B cell (primary cell): ENCODE data around the gene PODXL. TPM values are rescaled to one million over a fixed set of nuclear protein-coding genes. Genes with fewer than 3 reads are reported as not detected.

Experiments used
- ATAC-seq: fragments of 200-7000 bp; cut with Tn5 transposase; one replicate; pipeline ENCODE4 v1.10.0; 2021; ENCODE audit warnings: low read depth, mild to moderate bottlenecking, moderate number of reproducible peaks, moderate library complexity
- CTCF ChIA-PET: fragments of 350-600 bp; sonication (Branson Sonifier 250); formaldehyde crosslinking; loops from one replicate; lab custom pipeline; 2021; ENCODE audit warnings: antibody characterized with exemption, inconsistent platforms; lab: Charles Lee
- POLR2A ChIA-PET: fragments of 350-600 bp; sonication (Branson Sonifier 250); formaldehyde crosslinking; loops from one replicate; lab custom pipeline; 2021; ENCODE audit warnings: antibody characterized with exemption; lab: Charles Lee
- DNase-seq: peaks from one replicate; pipeline ENCODE4 v3.0.0; 2013
- H2AFZ ChIP-seq: 2 replicates; pipeline ENCODE4 v1.6.1; 2012; ENCODE audit warnings: mild to moderate bottlenecking, low read depth, low read length; ENCODE audit not compliant: insufficient read depth, poor library complexity, severe bottlenecking
- H3K27ac ChIP-seq, 2 donors: 1 replicate in 1 of 2; 2 replicates in 1 of 2; pipeline ENCODE4 v1.5.1; 2012 to 2013; ENCODE audit warnings: low read length in 2 of 2, mild to moderate bottlenecking in 2 of 2, moderate library complexity in 1 of 2
- H3K27me3 ChIP-seq, 4 experiments: fragments of 200-600 bp in 1 of 4; sonication (generic) in 1 of 4; replicated peaks in 1 of 4; 1 replicate in 2 of 4; 2 replicates in 2 of 4; pipeline versions ENCODE4 v1.6.1 to v1.7.0; 2013 to 2016; ENCODE audit warnings: low read length in 3 of 4, mild to moderate bottlenecking in 2 of 4, mixed read lengths in 1 of 4, moderate library complexity in 1 of 4; ENCODE audit not compliant: insufficient read depth in 4 of 4, control insufficient read depth in 3 of 4; ENCODE audit errors: control extremely low read depth in 1 of 4
- H3K36me3 ChIP-seq, 2 experiments: replicated peaks in 1 of 2; 1 replicate in 1 of 2; 2 replicates in 1 of 2; pipeline versions ENCODE4 v1.6.1 to v1.7.1; 2013; ENCODE audit warnings: low read length in 1 of 2; ENCODE audit not compliant: insufficient read depth in 2 of 2, control insufficient read depth in 1 of 2; ENCODE audit errors: control extremely low read depth in 1 of 2, extremely low read depth in 1 of 2
- H3K4me1 ChIP-seq, 2 donors: fragments of 200-600 bp in 1 of 2; sonication (generic) in 1 of 2; 1 replicate in 1 of 2; 2 replicates in 1 of 2; pipeline versions ENCODE4 v1.5.1 to v1.6.1; 2013 to 2017; ENCODE audit warnings: low read length in 2 of 2; ENCODE audit not compliant: control insufficient read depth in 2 of 2, insufficient read depth in 2 of 2
- H3K4me2 ChIP-seq: replicated peaks from 2 replicates; pipeline ENCODE3; 2012; ENCODE audit warnings: mild to moderate bottlenecking, low read depth, low read length; ENCODE audit not compliant: poor library complexity, severe bottlenecking
- H3K4me3 ChIP-seq, 5 experiments: fragments of 200-600 bp in 1 of 5; sonication (generic) in 1 of 5; 1 replicate in 3 of 5; 2 replicates in 2 of 5; pipeline versions ENCODE4 v1.5.1 to v1.7.0; 2011 to 2016; ENCODE audit warnings: low read length in 4 of 5, mild to moderate bottlenecking in 4 of 5, low read depth in 2 of 5, control low read depth in 1 of 5, moderate library complexity in 1 of 5; ENCODE audit not compliant: insufficient read depth in 1 of 5; ENCODE audit errors: control extremely low read depth in 1 of 5, extremely low read depth in 1 of 5
- H3K79me2 ChIP-seq: fragments of 200-600 bp; sonication (generic); one replicate; pipeline ENCODE4 v1.6.0; 2016; ENCODE audit warnings: low read length; ENCODE audit not compliant: control insufficient read depth, insufficient read depth
- H3K9ac ChIP-seq: fragments of 200-600 bp; sonication (generic); 2 replicates; pipeline ENCODE4 v1.6.1; 2017; ENCODE audit warnings: mild to moderate bottlenecking, low read length, moderate library complexity
- H3K9me3 ChIP-seq, 3 donors: one replicate each; pipeline versions ENCODE4 v1.6.1 to v1.7.1; 2013; ENCODE audit warnings: low read length in 2 of 3; ENCODE audit not compliant: control insufficient read depth in 2 of 3, insufficient read depth in 1 of 3; ENCODE audit errors: control extremely low read depth in 1 of 3
- H4K20me1 ChIP-seq: 2 replicates; pipeline ENCODE4 v1.6.0; 2012; ENCODE audit warnings: mild to moderate bottlenecking, low read length; ENCODE audit not compliant: insufficient read depth, control insufficient read depth, poor library complexity, severe bottlenecking
- H3K27ac Mint-ChIP-seq: one replicate; pipeline ENCODE4 v1.8.0; 2021; ENCODE audit warnings: mixed read lengths
- H3K27me3 Mint-ChIP-seq: one replicate; pipeline ENCODE4 v1.8.0; 2021; ENCODE audit warnings: mixed read lengths
- H3K4me1 Mint-ChIP-seq: one replicate; pipeline ENCODE4 v1.8.0; 2021; ENCODE audit warnings: mixed read lengths
- H3K4me3 Mint-ChIP-seq: one replicate; pipeline ENCODE4 v1.8.0; 2021; ENCODE audit warnings: mixed read lengths
- H3K9me3 Mint-ChIP-seq: one replicate; pipeline ENCODE4 v1.8.0; 2022; ENCODE audit warnings: mixed read lengths; ENCODE audit not compliant: insufficient read depth
- EZH2 ChIP-seq: IDR thresholded peaks from 2 replicates; pipeline ENCODE4 v1.6.1; 2012; ENCODE audit warnings: borderline replicate concordance, low read depth, mild to moderate bottlenecking, moderate library complexity, low read length; ENCODE audit not compliant: insufficient read depth, poor library complexity, severe bottlenecking
- WGBS: methylation state at CpG from one replicate; pipeline ENCODE4 v1.1.5; 2013; ENCODE audit warnings: missing lambda C conversion rate; ENCODE audit not compliant: insufficient coverage; 5-methylcytosine and 5-hydroxymethylcytosine counted together
- intact Hi-C: fragments of 100-400 bp; cut with micrococcal nuclease; formaldehyde crosslinking; loops from one replicate; pipeline ENCODE4 v1.10.0; 2022
- polyA plus RNA-seq: library from polyadenylated mRNA; depleted of rRNA; stranded (reverse); fragments of >200 nt; gene quantifications from 2 replicates; pipeline ENCODE4 v1.2.3, GENCODE V29; 2012
- total RNA-seq, 2 donors: library from RNA; stranded (reverse); fragments of 120-200 nt in 1 of 2; gene quantifications; 1 replicate in 1 of 2; 2 replicates in 1 of 2; pipeline versions ENCODE4 v1.2.3 to v1.2.4, GENCODE V29; 2013 to 2022
- TF ChIP-seq, protein P1 (sequence below): fragments of 200-600 bp; IDR thresholded peaks from one replicate; pipeline ENCODE4 v1.8.0; 2022; ENCODE audit warnings: antibody characterized with exemption, mild to moderate bottlenecking

The PODXL gene
- total and polyA plus RNA-seq, 2 donors (not counting 1 experiment from before 2014, with no cell fraction given), result 1.5 to 5.8 TPM

DNA sequence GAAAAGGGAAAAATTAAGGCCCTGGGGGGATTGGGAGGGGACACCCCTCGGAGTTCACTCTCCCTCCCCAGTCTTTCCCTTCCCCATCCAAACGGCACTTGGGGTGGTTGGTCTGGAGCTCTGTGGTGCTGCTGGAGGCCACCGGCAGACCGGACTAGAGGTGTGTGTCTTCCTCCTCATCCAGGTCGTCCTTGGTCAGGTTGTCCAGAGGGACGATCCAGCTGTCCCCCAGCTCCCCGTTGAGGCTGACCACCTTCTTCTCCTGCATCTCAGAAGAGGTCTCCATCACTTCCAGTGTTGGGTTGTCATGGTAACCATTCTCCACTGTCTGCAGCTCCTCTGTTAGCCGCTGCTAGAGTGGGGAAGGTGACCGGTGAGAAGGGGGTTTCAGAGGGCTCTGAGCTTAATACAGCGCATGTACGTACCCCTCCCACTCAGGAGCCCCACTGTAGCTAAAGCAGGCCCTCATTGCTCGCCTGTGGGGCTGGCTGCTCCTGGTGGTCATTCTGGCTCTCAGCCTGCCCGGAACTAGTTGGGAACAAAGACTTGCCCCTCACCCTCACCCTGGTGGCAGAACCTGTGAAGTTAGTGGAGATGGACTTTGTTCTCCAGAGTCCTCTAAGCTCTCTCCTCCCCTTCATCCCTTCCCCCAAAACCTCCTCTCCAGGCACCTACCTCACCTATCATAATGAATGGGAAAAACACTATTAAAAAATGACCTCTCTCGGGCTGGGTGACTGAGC, 52.1 kb downstream of the PODXL start:
- H2AFZ ChIP-seq, result no peak overlapping the region
- CTCF ChIA-PET, result interaction anchor here (0.8 to 1.6 kb wide), 5 partner anchors 8 to 151 kb away, joined by 3 to 9 read pairs (median 3); no protein-coding TSS in a partner anchor
- H3K4me1 ChIP-seq, result peaks cover 4 to 9% of the 10 kb centered on the region in 2 donors
- intact Hi-C loops, result no loop called here
- H3K9me3 ChIP-seq, result no peaks in the 10 kb centered on the region
- peaks cover 5% of the 10 kb centered on the region for H3K27me3 Mint-ChIP-seq
- WGBS, result 96% methylated on average over 10 of the region's 14 CpGs
- no peak for TF ChIP-seq EZH2
- TF ChIP-seq, protein P1, sequence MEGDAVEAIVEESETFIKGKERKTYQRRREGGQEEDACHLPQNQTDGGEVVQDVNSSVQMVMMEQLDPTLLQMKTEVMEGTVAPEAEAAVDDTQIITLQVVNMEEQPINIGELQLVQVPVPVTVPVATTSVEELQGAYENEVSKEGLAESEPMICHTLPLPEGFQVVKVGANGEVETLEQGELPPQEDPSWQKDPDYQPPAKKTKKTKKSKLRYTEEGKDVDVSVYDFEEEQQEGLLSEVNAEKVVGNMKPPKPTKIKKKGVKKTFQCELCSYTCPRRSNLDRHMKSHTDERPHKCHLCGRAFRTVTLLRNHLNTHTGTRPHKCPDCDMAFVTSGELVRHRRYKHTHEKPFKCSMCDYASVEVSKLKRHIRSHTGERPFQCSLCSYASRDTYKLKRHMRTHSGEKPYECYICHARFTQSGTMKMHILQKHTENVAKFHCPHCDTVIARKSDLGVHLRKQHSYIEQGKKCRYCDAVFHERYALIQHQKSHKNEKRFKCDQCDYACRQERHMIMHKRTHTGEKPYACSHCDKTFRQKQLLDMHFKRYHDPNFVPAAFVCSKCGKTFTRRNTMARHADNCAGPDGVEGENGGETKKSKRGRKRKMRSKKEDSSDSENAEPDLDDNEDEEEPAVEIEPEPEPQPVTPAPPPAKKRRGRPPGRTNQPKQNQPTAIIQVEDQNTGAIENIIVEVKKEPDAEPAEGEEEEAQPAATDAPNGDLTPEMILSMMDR, result no peak
- H3K27ac Mint-ChIP-seq, result no peak overlapping the region
- H4K20me1 ChIP-seq, result no peaks in the 10 kb centered on the region
- H3K4me3 ChIP-seq, result no peak overlapping the region
- H3K27me3 ChIP-seq, result no peaks in the 10 kb centered on the region
- H3K79me2 ChIP-seq, result no peaks in the 10 kb centered on the region
- DNase-seq (no peak), ATAC-seq (no peak)
- H3K4me1 Mint-ChIP-seq, result peaks cover 19% of the 10 kb centered on the region
- no peak overlapping the region for H3K4me2 ChIP-seq
- H3K4me3 Mint-ChIP-seq, result no peak overlapping the region
- POLR2A ChIA-PET, result no interaction called here
- H3K27ac ChIP-seq, result no peak overlapping the region
- H3K9ac ChIP-seq, result no peak overlapping the region
- H3K9me3 Mint-ChIP-seq, result no peaks in the 10 kb centered on the region
- peaks cover 0 to 1% of the 10 kb centered on the region in 2 experiments for H3K36me3 ChIP-seq

DNA sequence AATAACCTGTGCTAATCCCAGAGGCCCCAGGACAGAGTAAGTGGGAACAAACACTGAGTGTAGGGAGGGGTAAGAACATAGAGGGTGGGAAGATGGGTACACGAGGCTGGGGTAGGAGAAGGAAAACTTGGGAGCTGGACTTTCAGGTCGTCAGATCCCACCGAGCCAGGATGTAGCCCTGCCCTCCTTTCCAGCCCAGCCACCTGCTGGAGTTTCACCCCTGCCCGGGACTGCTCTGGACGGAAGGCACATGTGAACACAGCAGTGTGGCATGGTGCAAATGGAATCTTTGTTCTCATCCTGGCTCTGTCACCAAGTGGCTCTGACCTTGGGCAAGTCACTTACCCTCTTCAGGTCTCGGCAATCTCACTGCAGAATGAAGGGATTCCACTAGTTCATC, 52.8 kb downstream of the PODXL start:
- H2AFZ ChIP-seq, result no peak overlapping the region
- H3K9ac ChIP-seq, result no peak overlapping the region
- intact Hi-C loops, result no loop called here
- peaks cover 4 to 9% of the 10 kb centered on the region in 2 donors for H3K4me1 ChIP-seq
- Mint-ChIP-seq H3K27me3 (peaks cover 5% of the 10 kb centered on the region), H3K27ac (no peak overlapping the region), H3K4me3 (no peak overlapping the region), H3K4me1 (peaks cover 19% of the 10 kb centered on the region), H3K9me3 (no peaks in the 10 kb centered on the region)
- no peaks in the 10 kb centered on the region for H4K20me1 ChIP-seq
- H3K36me3 ChIP-seq, result peaks cover 2 to 3% of the 10 kb centered on the region in 2 experiments
- H3K27me3 ChIP-seq, result no peaks in the 10 kb centered on the region
- ATAC-seq (no peak), DNase-seq (peak; percentile 10)
- no peak overlapping the region for H3K4me3 ChIP-seq
- no peaks in the 10 kb centered on the region for H3K9me3 ChIP-seq
- WGBS, result 85% methylated on average over 5 of the region's 6 CpGs
- POLR2A ChIA-PET, result no interaction called here
- CTCF ChIA-PET, result interaction anchor here (0.8 to 1.6 kb wide), 3 partner anchors 10 to 151 kb away, joined by 3 to 9 read pairs (median 5); no protein-coding TSS in a partner anchor
- no peak overlapping the region for H3K4me2 ChIP-seq
- no peaks in the 10 kb centered on the region for H3K79me2 ChIP-seq
- H3K27ac ChIP-seq, result no peak overlapping the region
- no peak for TF ChIP-seq EZH2
- TF ChIP-seq, protein P1, result no peak
